SHP77 (cell line): ENCODE data around the gene CFAP100.
A peak's percentile ranks its signal among the peaks of the same experiment; 100 is the strongest.

Experiments used
- DNase-seq, 2 experiments: peaks; one replicate each; lab custom pipeline; 2025; lab: John Stamatoyannopoulos, UW

Gene CFAP100

DNA sequence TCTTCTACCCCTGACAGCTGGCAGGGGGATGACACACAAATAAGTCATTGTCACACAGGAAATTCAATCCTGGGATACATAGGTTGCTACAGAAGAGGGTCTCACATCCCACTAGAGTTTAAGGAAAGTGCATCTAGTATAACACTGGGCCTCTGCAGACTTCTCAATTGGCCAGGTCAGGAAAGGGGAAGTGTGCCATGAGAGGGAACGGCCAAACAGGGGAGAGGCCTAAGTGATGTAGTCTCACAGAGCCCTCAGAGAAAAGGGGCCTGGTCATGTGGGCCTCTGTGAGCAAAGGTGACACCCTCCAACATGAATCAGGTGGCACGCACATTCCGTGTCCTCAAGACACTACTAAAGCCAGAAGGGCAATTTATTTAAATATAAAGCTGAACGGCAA is 69.8 kb downstream of the CFAP100 start:
- no peak for DNase-seq

- DNase-seq: no peak
Observed at GRCh38 chr3:126464997-126465396, 70.3 kb downstream of the CFAP100 start.

DNA sequence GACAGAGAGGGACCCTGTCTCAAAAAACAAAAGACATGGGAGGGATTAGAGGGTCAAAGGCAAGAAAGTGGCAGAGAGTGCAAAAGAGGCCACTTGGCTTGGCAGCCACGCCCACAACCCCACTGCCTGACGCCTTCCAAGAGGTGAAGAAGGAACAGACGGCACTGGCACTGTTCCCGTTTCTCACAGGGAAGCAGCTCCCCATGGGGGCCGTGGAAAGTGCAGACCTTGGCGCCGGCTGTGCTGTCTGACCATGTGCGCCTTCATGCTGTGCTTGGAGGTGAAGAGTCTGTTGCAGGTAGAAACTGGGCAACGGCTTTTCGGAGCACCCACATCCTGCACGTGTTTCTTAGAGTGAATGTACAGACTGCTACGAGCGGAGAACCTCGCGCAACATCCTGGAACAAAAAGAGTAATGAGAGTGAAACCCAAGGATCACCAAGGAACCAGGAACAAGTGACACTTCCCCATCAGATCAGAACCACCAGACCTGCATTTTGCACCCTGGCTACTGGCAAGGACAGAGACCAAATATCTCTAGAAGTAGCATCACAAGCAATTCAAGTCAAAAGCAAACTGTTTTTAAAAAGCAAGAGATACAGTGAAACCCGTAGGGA is 71.3 kb downstream of the CFAP100 start:
- DNase-seq: no peak

DNA sequence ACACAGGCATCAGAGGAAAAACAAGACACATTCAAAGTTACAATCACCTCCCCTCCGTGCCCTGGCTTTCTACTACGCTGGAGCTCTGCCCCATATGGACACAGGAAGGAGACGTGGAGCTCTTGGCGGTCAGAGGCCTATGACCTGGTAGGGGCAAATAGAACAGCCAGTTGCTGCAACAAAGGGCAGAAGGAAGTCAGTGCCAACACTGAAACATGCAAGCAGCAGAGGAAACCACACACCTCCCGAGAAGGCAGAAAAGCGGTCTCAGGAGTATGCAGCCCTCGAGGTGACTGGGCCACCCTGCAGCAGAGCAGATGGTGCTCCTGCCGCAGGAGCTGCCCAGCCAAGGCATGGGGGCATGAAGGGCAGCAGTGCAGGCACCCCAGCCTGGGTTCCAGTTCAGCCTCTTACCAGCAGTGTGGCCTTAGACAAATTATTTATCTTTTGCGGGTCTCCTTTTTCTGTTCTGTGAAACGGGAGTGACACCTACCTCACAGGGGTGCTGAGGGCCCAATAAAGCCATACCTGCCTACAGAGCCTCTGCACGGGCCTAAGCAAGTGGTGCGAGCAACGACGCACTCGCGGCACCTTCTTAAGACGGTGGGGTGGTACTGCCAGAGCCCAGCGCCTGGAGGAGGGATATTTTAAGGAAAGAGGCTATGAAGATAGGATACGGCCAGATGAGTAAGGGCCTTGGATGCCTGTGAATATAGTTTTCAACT is 72.3 kb downstream of the CFAP100 start:
- DNase-seq: no peak

DNA sequence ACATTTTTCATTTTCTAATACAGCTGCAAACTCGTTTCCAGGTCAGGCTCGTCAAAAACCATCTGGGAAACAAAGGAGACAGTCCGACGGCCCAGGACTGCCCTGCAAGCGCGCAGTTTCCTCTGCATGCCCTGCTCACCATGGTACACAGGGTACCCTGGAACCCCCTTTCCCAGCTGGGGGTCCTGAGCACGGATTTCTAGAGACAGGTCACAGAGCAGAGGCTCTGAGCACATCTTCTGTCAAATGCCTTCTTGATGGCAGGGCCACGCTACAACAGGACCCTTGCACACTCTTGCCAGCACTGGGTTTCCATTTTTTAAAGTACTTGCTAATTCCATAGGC is 72.9 kb downstream of the CFAP100 start:
- DNase-seq: no peak

DNA sequence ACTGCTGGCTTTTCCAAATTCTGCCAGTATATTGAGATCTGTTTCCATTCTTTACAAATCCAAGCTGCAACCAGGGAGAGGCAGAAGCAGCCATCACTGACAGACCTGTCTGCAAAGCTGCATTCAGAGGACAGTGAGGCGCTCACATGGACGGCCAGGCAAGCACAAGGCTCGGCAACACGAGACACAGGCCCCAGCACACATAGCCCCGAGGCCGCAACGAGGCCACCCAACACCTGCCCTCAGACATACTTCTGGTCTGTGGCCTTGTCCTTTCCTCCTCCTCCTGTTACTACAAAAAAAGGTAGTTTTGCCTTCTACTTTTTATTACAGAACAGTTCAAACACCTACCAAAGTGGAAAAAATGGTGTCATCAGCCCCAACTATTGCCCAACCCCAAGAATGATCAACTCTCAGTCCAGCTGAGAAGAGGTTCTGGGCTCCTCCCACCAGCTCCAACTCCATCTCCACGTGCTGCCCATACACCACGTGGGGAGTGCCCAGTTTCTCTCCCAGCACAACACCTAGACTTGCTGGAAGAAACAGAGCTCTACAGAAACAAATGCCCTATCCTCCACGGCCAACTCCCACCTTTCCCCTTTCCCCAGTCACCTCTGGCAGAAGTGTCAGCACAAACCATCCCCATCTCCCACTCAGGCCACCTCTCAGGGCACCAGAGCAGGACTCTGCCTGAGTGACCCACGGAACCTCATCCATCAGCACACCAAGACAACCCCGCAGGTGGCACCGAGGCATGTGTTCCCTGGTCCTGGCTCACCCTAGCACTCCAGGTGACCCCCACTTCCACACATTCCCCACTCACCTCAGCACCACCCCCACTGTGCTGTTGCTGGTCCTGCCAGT is 73.6 kb downstream of the CFAP100 start:
- DNase-seq: no peak

DNA sequence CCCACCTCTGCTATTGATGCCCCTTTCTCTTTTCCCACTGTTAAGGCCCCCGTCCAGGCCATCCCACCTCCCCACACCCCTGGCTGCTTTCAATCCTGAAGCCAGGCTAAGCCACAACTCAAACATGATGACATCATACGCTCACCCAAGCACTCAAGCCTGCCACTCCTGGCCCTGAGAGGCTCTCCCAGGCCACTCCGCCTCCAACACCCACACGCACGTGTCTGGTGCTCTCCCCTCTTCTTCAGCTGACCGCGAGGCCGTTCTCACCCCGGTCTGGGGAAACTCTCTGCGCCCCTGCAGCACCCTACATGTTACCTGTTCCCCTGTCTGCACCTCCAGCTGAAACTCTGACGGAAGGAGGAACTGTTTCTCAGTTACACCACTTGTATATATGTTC is 74.8 kb downstream of the CFAP100 start:
- DNase-seq: no peak

DNA sequence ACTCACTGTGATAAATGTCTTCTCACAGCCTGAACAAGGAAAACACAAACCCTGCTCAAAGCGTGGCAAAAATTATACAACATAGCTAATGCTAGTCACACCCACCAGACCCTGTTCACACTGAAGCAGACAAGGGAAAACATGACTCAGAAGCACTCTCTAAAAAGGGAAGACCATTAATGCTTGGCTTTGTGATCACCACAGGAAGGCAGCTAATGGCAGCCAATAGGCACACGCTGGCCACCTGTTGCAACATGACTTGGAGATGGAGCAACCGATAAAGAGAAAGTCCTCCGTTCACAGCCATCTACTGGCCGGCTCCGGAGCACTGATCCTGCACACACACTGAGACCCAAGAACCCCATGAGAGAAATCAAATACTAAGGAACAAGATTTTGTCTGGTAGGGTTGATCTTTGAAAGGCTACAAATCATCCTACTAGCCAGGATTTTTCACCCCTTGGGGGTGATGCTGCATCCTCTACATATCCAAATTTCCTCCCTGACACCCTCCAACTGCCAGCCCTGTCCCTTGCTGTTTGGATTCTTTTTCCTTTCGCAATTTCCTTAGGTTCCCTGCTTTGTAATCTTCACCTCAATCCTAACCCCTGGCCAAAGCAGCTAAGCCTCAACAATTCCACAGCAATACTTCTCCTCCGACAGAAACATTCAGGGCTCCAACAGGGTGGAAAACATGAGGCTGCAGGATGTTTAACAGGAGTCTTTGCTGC is 77.7 kb downstream of the CFAP100 start:
- DNase-seq: no peak

DNA sequence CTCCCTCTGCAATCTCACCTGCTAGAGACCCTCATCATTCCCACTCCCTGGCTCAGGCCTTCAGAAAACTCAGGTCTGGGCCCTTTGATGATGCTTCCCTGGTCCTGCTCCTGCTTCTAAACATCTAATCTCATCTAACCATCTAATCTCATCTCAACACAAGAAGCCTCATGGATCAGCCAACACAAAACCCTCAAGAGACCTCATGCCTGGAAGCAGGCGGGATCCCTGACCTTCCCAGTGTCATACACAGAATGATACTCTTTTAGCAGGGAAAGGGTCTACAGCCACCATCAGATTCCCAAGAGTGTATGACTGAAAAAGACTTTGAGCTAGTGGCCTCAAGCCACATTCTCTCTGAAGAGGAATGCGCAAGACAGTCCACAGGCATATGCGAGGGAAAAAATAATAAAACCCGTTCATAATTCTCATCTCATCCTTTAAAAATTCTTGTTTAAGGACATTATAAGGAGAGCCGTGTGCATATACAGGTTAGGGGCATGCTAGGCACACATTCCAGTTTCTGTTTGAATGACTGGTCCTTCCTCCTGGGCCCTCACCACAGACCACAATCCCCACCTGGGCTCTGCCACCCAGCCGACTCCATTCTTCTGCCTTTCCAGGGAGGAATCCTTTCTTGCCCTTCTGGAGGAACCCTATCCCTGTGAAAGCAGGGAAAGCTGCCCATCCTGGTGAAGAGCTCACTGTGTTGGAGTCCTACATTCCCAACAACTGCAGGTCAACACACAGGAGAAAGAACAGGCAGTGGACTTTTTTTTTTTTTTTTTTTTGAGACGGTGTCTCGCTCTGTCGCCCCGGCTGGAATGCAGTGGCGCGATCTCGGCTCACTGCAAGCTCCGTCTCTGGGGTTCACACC is 78.8 kb downstream of the CFAP100 start:
- no peak for DNase-seq

GRCh38 chr3:126474498-126475412 is 80.0 kb downstream of the CFAP100 start:
- peak in 1 of 2 experiments; percentile 35 for DNase-seq

DNA sequence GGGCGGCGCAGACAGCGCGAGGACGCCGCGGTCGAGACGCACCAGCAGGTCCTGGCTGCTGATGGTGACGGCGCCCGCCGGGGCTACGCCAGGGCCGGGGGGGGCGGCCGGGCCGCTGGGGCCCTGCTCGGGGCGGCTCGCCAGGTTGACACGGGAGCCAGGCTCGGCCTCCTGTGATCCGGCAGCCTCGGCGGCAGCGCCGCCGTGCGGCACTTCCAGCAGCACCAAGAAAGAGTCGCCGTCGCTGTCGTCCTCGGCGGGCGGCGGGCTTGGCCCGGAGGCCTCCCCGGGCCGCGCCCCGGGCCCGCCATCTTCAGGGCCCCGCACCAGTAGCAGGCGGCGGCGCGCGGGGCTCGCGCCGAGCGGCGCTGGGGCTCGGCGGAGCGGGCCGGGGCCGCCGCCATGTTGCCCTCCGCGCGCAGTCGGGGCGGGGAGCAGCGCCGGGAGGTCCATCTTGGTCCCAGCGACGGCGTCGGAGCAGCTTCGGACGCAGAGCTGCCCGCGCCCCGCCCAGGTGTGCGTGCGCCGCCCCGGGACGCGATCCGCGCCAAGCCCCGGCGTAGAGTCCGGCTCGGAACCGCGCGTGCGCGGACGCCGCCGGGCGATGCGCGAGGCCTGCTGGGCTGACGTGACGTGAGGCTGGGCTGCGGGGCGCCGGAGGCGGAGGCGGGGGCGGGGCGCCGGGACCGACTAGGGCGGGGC is 80.9 kb downstream of the CFAP100 start, which contains the start of gene ZXDC:
Gene ZXDC, minus strand, starts transcription at position 479 of the 702 bp plus-strand sequence. Its CDS starts 26 bp downstream, at position 453.
- peak; percentile 71 to 89 for DNase-seq

DNA sequence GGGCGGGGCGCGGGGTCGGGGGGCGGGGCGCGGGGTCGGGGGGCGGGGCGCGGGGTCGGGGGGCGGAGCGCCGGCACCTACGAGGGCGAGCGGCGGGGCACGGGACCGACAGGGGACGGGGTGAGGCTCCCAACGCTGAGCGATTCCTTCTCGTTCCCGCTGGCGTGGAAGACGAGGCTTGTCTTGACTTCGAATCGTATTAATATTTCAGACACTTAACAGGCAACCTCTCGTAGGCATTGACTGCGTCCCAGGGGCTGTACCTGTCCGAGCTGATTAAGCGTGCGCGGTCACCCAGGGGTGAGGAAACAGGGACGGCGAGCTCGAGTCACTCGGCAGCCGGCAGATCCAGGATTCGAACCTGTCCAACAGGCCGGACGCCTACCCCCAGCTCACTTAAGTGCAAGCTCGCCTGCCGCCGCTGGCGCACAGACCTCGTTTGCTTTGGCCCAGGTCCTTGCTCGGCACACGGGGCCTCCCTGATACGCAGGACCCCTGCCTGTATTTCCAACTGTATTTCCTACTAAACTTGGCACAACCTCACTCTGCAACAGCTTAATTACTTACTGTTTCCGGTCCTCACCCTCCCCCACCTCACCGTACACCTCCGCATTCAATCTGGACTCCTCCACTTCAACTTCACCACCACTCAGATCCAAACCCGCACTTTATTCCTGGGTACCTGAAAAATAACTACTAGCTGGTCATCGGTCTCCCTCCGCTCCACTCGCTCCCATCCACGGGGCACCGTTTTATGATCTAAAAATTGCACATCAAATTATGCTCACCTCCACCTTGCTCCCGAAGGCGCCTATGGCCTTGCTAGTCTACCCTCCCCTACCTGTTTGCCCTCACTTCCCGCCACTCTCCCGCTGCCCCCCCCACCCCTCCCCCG is 81.7 kb downstream of the CFAP100 start:
- peak in 1 of 2 experiments; percentile 59 for DNase-seq

DNA sequence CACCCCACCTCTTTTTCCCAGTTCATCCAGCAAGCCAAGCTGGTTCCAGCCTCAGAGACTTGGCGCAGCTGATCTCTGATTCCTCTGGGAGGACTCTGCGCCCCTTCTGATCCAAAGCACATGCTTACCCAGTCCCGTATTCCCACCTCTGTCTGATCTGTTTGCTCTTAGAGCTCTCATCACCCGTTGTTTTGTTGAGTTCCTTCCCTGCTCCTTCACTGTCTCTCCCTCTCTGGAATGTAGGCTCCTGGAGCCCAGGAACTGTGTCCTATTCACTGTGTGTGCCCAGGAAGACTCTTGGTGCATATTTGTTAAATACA is 82.3 kb downstream of the CFAP100 start:
- DNase-seq: no peak

DNA sequence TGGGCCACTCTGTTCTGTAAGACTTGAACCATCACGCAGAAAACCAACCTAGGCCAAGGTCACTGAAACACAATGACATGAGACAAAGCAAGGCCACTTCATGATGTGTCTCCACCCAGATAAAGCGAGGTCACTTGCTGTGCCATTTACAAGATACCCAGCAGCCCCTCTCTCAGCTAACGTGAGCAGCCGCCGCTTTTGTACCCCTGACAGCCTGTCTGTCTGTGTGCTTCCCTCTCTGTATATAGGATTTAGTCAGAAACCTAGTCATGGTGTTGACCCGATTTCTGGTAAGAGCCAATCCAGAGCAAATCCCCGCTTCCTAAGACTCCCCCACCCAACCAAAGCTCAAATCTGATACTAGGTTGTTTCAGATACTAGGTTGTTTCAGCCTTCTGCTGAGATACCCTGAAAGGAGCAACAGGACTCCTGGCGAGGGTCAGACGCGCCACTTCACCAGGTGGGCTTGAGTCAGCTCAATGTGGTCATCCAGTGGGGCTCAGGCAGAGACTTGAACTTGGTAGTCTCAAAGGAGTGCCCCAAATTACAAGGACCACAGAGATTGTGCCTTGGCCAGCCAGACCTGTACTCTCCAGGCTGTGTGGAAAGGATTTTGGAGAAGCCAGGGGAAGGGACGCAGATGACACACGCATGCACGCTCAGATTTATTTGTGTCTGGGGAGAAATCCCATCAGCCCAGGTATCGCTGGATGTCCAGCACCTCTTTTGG is 84.0 kb downstream of the CFAP100 start:
- no peak for DNase-seq

GRCh38 chr3:126479642-126480041 is 84.9 kb downstream of the CFAP100 start:
- no peak for DNase-seq

DNA sequence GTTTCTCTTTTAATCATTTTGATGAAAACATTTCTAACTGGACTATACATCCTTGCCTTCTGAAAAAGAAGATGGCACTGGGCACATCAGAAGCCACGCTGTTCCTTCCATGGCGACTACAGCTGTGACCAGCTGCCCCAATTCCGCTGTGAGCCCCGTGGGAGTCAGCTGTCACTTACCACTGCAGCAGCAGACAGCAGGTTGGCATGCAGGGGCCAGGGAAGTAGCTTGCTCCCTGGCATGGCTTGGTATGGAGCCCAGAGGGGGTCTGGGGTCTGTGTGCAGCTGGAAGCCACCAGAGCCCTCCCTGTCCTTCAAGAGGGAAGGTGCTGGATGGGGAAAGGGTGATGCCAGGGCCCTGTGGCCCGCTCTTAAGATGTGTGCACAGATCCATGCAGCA is 85.5 kb downstream of the CFAP100 start:
- no peak for DNase-seq

DNA sequence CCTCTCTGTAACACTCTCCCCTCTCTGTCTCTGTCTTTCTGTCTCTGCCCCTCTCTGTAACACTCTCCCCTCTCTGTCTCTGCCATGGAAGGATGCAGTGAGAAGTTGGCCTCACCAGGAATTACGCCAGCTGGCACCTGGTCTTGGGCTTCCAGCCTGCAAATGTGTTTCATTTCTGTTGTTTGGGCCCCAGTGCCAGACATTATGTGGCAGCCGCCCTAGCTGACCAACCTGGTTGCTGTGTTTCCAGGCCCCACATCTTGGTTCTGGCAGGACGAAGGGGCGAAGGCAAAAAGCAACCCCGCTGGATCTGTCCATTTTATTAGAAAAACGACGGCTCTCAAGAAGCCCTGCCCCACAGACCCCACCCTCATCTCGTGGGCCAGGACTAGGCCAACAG is 86.2 kb downstream of the CFAP100 start:
- no peak for DNase-seq
